AG09319 (cell line): ENCODE measurements around the gene SSU72.

Experiments
- DNase-seq: peaks from one replicate; pipeline ENCODE4 v3.0.0-alpha.2; 2010; ENCODE audit warnings: low read depth; ENCODE audit errors: extremely low read depth
- TF ChIP-seq, protein P1 (sequence below): IDR thresholded peaks from 2 replicates; pipeline ENCODE4 v1.5.1; 2011; ENCODE audit warnings: low read depth, mild to moderate bottlenecking, inconsistent platforms, low read length, moderate library complexity

Gene SSU72

DNA sequence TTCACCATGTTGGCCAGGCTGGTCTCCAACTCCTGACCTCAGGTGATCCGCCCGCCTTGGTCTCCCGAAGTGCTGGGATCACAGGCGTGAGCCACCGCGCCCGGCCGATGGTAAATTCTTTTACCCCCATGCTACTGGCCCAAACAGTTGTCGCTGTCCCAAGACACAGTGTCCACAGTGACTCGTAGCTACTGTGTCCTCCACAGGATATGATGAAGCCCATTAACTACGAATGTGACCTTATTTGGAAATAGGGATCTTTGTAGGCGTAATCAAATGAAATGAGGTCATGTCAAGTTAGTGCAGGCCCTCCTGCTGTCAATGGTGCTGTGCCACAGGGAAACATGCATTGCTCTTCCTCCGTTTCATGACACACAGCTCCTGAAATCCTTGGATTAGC is 16.8 kb upstream of the SSU72 start:
- DNase-seq = no peak
- TF ChIP-seq, protein P1, sequence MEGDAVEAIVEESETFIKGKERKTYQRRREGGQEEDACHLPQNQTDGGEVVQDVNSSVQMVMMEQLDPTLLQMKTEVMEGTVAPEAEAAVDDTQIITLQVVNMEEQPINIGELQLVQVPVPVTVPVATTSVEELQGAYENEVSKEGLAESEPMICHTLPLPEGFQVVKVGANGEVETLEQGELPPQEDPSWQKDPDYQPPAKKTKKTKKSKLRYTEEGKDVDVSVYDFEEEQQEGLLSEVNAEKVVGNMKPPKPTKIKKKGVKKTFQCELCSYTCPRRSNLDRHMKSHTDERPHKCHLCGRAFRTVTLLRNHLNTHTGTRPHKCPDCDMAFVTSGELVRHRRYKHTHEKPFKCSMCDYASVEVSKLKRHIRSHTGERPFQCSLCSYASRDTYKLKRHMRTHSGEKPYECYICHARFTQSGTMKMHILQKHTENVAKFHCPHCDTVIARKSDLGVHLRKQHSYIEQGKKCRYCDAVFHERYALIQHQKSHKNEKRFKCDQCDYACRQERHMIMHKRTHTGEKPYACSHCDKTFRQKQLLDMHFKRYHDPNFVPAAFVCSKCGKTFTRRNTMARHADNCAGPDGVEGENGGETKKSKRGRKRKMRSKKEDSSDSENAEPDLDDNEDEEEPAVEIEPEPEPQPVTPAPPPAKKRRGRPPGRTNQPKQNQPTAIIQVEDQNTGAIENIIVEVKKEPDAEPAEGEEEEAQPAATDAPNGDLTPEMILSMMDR = no peak

DNA sequence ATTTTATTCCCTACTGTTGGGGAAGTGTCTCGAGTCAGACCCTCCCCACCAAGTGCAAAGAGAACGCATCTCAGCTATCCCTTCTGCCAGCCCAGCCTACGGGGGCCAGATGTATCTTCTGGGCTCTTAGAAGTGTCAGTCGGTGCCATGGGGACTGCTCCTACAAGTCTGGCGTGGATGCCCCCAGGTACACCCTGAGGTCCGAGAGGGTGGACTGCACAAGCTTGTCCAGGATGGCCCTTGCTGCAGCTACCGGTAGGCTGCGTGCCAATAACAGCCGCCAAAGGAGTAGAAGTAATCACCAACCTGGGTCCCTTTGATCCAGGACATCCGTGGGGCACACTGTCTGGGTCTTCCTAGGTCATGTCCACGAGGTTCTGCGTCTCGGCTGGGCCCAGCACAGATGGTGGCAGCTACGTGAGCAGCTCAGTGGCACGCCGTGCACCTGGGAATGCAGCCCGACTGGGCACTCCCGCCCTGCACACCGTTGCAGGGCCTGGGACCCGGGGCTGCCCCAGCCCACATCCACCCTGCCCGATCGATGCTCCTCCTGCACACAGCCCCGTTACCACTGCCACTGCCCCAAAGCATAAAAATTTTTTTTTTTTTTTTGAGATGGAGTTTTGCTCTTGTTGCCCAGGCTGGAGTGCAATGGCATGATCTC is 8.8 kb upstream of the SSU72 start:
- DNase-seq = no peak
- TF ChIP-seq, protein P1 = no peak

DNA sequence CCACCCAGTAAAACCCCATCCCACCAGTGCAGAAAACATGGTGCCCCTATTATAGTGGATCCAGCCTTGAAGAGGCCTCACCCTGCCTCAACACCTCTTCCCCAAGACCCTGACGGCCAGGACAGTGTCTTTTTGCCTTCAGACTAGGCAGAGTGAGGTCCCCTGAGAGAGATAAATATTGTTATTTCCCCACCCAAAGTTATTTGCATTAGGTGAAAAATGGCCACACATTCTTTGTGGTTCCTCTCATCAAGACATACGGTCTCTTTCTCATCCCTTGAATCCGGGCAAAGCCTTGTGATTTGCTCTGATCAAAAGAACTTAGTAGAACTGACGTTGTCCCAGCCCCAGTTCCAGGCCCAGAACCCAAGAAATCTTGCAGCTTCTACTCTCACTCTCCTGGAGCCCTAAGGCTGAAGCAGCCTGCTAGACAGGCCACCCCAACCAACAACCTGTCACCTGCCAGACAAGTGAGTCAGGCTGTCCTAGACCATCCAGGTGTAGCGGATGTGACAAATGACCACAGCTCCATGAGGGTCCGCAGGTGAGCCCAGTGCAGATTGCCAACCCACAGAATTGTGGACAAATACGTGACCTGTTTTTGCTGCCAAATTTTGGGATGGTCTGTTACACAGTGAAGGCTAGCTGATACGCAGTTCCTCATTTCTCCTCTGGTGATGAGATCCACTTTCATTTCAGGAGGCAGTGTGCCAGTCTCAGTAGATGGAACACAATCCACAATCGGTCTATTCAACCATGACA is 8.1 kb upstream of the SSU72 start:
- no peak for DNase-seq
- TF ChIP-seq, protein P1 = no peak

DNA sequence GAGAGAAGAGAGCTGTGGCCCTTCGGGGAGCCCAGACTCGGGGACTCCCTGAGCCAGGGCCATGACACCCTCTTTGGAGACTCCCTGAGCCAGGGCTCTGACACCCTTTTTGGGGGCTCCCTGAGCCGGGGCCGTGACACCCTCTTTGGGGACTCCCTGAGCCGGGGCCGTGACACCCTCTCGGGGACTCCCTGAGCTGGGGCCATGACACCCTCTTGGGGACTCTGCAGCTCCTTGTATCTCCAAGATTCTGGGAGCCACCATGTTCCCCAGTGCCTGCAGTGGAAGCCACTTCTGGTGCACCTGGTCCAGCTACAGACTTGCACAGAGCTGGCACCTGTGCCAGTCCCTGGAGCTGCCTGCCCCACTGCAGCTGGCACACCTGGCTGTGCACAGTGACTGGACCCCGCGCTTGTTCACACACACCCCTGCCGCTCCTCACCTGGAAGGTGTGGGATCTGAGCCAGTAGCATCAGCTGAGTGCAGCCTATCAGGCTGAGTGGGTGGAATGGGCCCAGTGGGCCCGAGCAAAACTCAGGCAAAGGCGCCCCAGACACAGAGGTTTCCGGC is 3.8 kb upstream of the SSU72 start:
- no peak for DNase-seq

DNA sequence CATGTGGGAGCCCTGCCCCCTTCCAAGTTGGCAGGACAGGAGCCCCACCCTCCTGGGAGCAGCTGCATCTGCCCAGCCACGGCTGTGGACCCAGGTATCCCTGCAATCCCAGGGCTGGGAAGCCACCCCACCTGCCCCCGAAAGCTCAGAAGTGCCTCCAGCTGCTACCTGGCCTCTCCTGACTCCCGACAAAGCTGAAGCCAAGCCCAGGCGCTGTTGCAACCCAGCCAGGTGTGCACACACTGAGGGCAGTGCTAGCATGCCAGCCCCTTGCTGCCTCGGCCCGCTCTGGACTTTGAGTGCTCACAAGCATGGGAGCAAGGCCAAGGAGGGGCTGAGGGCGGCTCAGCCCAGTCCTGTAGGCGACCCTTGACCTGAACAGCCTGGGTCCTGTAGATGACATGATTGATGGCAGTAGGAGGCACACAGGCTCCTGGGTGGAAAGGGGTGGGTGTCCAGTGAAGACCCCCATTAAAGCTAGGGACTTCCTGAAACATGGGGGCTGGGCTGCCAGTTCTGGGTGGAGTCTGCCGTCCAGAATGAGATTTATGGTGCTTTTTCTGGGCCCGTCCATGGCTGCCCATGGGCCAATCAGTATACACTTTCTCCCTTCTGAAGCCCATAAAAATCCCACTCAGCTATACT is 2.8 kb upstream of the SSU72 start:
- TF ChIP-seq, protein P1 = no peak
- no peak for DNase-seq

More for the DNA sequence above, 3.8 kb upstream of the SSU72 start:
- TF ChIP-seq, protein P1 = no peak

DNA sequence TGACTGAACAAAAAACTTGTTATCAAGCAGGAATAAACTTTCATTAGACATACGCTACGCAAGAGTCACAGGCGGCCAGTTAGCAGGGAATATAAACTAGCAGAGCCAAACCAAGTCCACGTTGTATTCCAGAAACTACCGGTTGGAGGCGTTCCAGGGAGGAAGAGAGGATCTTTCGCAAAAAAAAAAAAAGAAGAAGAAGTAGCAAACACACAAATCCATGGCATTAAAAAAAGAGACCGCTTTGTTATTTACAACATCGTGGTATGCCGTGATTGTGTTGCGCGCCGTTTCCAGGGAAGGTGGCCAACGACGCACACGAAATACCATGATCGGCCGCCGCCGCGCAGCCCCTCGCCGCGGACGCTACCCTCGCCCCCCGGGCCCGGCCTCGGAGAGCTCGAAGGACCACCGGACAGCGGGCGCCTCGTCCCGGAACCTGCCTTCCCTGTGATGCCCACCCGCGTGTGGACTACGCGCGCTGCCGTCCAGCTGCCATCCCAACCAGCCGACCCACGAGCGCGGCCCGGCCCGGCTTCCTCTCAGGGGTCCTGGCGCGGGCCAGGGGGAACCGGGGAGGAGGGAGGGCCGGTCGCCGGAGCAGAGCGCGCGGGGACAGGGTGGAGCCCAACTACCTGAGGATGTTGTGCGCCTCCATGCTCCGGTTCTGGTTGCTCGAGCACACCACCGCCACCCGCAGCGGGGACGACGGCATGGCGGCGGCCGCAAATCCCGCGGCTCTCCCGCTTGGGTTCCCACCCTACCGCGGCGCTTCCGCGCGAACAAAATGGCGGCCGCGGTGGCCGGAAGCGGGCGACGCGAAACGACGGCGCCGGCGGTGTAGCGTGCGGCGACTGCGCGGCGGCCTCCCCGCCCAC is 581 bp downstream of the SSU72 start:
- no peak for DNase-seq
- TF ChIP-seq, protein P1 = peak; percentile 7
